Adipocyte (in vitro differentiated cells): ENCODE measurements around the gene IMMP2L.

Source experiments
- DNase-seq: peaks from one replicate; pipeline ENCODE4 v3.0.0-alpha.2; 2015; ENCODE audit warnings: low read depth
- H3K27me3 ChIP-seq: replicated peaks from 2 replicates; pipeline ENCODE4 v1.7.0; 2013; ENCODE audit warnings: mild to moderate bottlenecking, low read length, moderate library complexity; ENCODE audit not compliant: control insufficient read depth, insufficient read depth
- H3K36me3 ChIP-seq: 2 replicates; pipeline ENCODE4 v1.7.0; 2013; ENCODE audit warnings: low read length, mild to moderate bottlenecking, moderate library complexity; ENCODE audit not compliant: control insufficient read depth, insufficient read depth, severe bottlenecking
- H3K4me1 ChIP-seq: 2 replicates; pipeline ENCODE4 v1.7.0; 2013; ENCODE audit warnings: mild to moderate bottlenecking, low read length, moderate library complexity; ENCODE audit not compliant: control insufficient read depth, insufficient read depth
- H3K4me3 ChIP-seq: 2 replicates; pipeline ENCODE4 v1.7.0; 2013; ENCODE audit warnings: mild to moderate bottlenecking, low read length, moderate library complexity
- H3K9ac ChIP-seq: 2 replicates; pipeline ENCODE4 v1.7.0; 2013; ENCODE audit warnings: mild to moderate bottlenecking, low read length, moderate library complexity
- H3K9me3 ChIP-seq: 2 replicates; pipeline ENCODE4 v1.7.0; 2013; ENCODE audit warnings: mild to moderate bottlenecking, low read length, moderate library complexity; ENCODE audit not compliant: control insufficient read depth

IMMP2L gene

DNA sequence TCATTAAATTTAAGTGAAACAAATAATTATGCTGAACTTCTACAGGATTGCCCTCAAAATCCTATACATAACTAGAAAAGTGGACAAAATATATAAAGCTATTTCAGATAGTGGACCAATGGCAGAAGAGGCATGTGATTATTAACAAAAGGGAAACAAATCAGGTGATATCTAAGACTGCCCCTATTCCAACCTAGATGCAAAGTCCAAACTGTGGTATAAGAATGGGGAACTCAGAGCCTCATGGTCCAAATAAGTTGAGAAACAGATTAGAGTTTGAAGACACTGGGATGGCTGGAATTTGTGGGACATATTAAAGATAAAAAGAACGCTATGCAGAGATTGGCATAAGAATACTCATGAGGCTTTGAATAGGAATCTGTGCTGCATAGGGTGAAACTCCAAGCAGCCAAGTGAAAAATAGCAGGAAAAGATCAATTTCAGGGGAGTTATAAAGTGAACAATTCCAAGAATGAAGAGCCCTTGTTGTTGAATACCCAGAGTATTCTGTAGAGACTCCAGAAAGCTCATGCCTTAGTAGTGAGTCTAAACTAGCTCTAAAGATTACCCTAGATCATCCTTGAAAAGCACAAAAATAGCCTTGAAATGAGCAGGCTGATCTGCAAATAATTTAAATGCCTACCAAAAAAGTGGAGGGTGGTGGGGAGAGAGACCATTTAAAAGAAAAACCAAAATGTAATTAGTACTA is 152.4 kb downstream of the IMMP2L start:
- Histone ChIP-seq H3K9ac (peak overlapping the region; percentile 53), H3K4me1 (peaks cover 39% of the 10 kb centered on the region), H3K27me3 (no peaks in the 10 kb centered on the region), H3K36me3 (no peaks in the 10 kb centered on the region), H3K4me3 (peak overlapping the region; percentile 48), H3K9me3 (no peaks in the 10 kb centered on the region)
- DNase-seq, result peak; percentile 70

DNA sequence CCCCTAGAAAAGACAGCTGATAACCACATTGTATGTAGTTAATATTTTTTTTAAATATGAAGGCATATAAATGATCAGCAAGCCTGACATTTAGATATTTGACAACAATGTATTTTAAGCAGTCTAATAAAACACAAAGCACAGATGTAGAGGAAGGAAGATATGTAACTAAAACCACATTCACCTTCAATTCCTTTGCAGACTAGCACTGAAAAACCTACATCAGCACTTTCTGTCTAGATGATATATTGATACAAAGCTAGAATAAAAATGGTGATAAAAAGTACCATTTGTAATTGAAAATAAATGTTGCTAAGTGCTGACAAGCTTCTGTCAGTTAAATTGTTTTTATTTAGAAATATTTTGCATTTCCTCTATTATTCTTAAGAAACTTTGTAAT is 153.6 kb downstream of the IMMP2L start:
- peaks cover 31% of the 10 kb centered on the region for H3K4me1 ChIP-seq
- no peak overlapping the region for H3K4me3 ChIP-seq
- DNase-seq, result no peak
- H3K9me3 ChIP-seq, result no peaks in the 10 kb centered on the region
- H3K27me3 ChIP-seq, result no peaks in the 10 kb centered on the region
- H3K9ac ChIP-seq, result no peak overlapping the region
- H3K36me3 ChIP-seq, result no peaks in the 10 kb centered on the region

DNA sequence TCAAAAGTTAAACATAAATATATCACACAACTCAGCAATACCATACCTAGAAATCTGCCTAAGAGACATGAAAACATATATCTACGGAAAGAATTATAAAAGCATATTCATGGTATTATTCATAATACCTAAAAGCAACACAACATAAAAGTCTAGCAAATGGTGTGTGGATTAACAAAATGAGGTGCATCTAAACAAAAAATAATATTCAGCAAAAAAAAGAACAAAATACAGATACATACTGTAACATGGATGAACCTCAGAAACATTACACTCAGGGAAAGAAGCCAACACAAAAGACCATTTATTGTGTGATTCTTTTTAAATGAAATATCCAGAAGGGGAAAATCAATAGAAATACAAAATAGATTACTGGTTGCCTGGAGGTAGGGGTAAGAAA is 155.0 kb downstream of the IMMP2L start:
- Histone ChIP-seq H3K36me3 (no peaks in the 10 kb centered on the region), H3K9me3 (no peaks in the 10 kb centered on the region), H3K27me3 (no peaks in the 10 kb centered on the region), H3K4me3 (no peak overlapping the region), H3K9ac (no peak overlapping the region), H3K4me1 (peaks cover 28% of the 10 kb centered on the region)
- DNase-seq, result no peak

DNA sequence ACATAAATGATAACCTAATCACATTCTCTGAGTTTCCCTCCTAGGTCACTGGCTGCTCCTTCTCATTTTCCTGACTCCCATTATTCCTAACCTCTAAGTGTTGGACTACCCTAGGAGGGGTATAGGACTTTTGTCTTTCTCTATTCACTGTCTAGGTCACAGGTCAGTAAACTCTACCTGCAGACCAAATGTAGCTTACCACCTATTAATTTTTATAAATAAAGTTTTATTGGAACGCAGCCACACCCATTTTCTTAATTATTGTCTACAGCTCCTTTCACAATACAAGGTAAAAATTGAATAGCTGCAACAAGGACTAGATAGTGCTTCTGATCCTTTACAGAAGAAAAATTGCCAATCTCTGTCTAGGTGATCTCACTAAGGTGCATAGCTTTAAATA is 156.7 kb downstream of the IMMP2L start:
- H3K4me1 ChIP-seq, result peaks cover 25% of the 10 kb centered on the region
- H3K36me3 ChIP-seq, result no peaks in the 10 kb centered on the region
- no peak overlapping the region for H3K4me3 ChIP-seq
- H3K9me3 ChIP-seq, result no peaks in the 10 kb centered on the region
- H3K9ac ChIP-seq, result no peak overlapping the region
- H3K27me3 ChIP-seq, result no peaks in the 10 kb centered on the region
- no peak for DNase-seq

DNA sequence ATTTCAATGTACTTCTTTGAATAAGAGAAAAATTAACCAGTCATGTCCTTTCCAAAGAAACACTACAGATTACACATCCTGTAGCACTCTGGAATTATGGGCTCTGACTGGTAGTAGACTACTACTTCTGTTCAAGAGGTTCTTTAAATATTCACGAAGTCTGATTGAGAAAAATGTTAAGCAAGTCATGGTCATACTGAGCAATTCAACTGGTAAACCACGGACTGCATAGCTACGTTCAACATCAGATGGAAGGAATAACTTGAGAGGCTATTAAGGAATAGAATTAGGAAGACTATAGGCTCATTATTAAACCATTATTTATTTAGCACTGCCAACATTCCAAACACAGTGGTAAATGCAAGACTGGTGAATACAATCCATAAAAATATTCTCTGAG is 160.8 kb downstream of the IMMP2L start:
- Histone ChIP-seq H3K4me3 (no peak overlapping the region), H3K36me3 (no peaks in the 10 kb centered on the region), H3K4me1 (peaks cover 10% of the 10 kb centered on the region), H3K27me3 (no peaks in the 10 kb centered on the region), H3K9me3 (no peaks in the 10 kb centered on the region), H3K9ac (no peak overlapping the region)
- no peak for DNase-seq

DNA sequence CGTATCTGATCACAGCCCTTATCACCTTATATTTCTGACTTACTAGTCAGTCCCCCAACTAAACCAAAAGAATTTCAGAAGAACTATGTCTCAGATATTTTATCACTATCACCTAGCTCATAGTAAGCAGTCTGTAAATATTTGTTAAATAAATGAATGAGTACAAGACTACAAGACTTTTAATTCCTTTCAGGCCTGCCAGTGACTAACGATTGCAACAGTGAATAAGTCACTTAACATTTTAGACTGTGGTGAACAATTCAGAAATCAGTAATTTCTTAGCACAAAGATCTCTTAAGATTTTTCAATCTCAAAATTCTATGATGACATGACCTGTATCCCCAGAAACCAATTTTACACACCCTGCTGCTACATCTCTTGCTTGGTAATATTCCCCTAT is 162.2 kb downstream of the IMMP2L start:
- no peaks in the 10 kb centered on the region for H3K36me3 ChIP-seq
- no peaks in the 10 kb centered on the region for H3K9me3 ChIP-seq

DNA sequence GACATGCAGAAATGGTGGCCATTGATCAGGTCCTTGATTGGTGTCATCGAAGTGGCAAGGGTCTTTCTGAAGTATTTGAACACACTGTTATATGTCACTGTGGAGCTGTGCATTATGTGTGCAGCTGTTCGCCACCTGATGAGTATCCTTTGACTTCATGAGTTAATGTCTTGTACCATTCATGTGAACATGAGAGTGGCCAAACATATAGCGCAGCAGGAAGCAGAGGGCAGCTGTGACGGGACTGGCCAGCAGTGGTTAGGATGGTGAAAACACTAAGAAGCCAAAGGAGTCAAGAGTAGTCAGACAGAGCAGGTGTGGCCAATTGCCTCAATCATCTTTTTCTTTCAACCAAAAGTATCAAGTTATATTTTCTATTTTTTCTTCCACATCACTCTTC is 167.4 kb downstream of the IMMP2L start:
- no peaks in the 10 kb centered on the region for H3K36me3 ChIP-seq
- no peak for DNase-seq
- H3K4me1 ChIP-seq, result peaks cover 19% of the 10 kb centered on the region
- no peak overlapping the region for H3K9ac ChIP-seq
- no peak overlapping the region for H3K4me3 ChIP-seq
- no peaks in the 10 kb centered on the region for H3K27me3 ChIP-seq
- H3K9me3 ChIP-seq, result no peaks in the 10 kb centered on the region

More for the DNA sequence above, 162.2 kb downstream of the IMMP2L start:
- H3K9ac ChIP-seq, result no peak overlapping the region
- no peaks in the 10 kb centered on the region for H3K27me3 ChIP-seq
- peaks cover 10% of the 10 kb centered on the region for H3K4me1 ChIP-seq
- no peak overlapping the region for H3K4me3 ChIP-seq
- DNase-seq, result no peak

DNA sequence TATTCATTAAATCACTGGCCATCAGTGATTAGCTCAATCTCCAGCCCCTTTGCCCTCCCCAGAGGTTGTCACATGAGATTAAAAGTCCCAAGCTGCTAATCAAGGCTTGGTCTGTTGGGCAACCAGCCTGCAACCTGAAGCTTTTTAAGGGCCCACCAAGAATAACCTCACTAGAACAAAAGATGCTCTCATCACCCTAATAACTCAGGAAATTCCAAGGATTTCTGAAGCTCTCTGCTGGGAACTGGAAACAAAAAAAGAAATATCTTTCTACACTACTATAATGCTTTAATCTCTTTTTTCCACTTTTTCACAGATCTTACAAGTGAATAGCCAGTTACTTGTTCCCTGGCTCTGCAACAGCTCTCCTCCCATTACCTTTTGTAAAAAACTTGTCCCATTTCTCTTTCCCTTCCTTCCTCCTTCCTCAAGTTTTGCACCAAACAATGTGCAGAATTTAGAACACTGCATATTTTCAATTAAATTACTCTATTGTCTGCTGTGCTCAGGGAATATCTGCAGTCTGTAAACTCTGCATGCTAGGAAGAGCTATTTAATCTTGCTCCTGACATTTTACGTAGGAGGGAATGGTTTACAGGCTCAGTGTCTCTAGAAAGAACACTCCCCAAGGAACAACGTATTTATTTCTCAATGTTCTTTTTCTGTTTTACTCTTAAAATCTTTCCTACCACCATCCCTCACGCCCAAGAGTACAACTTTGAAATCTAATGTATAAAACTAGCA is 169.1 kb downstream of the IMMP2L start:
- Histone ChIP-seq H3K4me1 (peaks cover 19% of the 10 kb centered on the region), H3K27me3 (no peaks in the 10 kb centered on the region), H3K9ac (peak overlapping the region; percentile 80), H3K4me3 (peak overlapping the region; percentile 62), H3K9me3 (no peaks in the 10 kb centered on the region), H3K36me3 (no peaks in the 10 kb centered on the region)
- peak; percentile 37 for DNase-seq

DNA sequence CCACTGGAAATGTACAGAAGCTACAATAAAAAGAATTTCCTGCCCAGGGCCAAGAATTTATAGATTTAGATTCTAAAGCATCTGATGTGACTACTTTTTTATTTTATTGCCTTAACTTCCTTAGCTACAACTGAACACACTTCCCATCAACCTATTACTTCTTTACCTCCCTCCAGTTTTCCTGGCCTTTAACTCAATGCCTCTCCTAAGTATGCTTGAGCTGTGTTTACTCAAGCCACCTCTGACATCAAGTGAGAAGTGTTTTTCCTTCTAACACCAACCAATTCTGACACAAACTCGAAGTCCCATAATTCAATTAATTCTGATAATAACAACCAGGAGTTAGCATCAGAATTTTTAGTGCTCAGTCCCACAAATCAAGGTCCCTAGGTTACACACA is 170.0 kb downstream of the IMMP2L start:
- Histone ChIP-seq H3K9ac (peak overlapping the region; percentile 80), H3K27me3 (no peaks in the 10 kb centered on the region), H3K4me3 (peak overlapping the region; percentile 62), H3K36me3 (no peaks in the 10 kb centered on the region), H3K9me3 (no peaks in the 10 kb centered on the region), H3K4me1 (peaks cover 19% of the 10 kb centered on the region)
- DNase-seq, result no peak

DNA sequence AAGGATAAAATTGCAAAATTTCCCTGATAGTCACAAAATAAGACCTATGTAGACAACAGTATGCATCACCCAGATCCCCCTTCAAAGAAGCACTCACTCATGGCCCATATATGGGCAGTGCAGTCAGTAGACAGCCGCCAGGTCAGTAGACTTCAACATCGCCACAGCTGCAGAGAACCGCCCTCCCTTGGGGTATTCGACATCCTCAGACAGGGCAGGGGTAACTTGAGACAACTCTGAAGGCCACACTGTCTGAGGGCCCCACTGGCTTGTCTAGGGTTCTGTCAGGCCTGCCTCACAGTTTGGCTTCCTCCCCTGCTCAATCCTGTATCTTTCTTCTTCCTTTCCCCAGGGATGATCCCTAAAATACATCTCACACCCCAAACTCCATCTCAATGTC is 172.3 kb downstream of the IMMP2L start:
- H3K9me3 ChIP-seq, result no peaks in the 10 kb centered on the region
- no peak overlapping the region for H3K9ac ChIP-seq
- H3K4me3 ChIP-seq, result no peak overlapping the region
- no peak for DNase-seq
- no peaks in the 10 kb centered on the region for H3K27me3 ChIP-seq
- no peaks in the 10 kb centered on the region for H3K36me3 ChIP-seq
- H3K4me1 ChIP-seq, result peaks cover 22% of the 10 kb centered on the region

DNA sequence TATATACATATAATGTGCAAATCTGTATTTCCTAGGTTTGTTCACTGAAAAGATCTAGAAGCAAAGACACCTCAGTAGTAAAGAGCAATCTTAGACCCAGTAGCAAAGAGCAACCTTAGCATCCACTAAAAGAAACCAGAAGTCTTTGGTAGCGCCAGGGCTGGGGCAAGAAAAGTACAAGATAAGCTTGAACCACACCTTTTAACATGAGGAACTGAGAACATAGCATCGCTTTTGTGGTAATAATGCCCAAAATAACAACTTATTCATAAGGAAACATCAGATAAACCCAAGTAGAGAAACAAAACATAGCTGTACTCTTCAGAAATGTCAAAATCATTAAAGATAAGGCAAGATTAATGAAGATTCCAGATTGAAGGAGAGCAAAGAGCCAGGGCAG is 173.4 kb downstream of the IMMP2L start:
- H3K4me3 ChIP-seq, result no peak overlapping the region
- no peak for DNase-seq
- H3K36me3 ChIP-seq, result no peaks in the 10 kb centered on the region
- H3K27me3 ChIP-seq, result no peaks in the 10 kb centered on the region
- H3K9me3 ChIP-seq, result no peaks in the 10 kb centered on the region
- peaks cover 29% of the 10 kb centered on the region for H3K4me1 ChIP-seq
- no peak overlapping the region for H3K9ac ChIP-seq
